ENCODE measurements around the gene PLD4.

The PLD4 gene

DNA sequence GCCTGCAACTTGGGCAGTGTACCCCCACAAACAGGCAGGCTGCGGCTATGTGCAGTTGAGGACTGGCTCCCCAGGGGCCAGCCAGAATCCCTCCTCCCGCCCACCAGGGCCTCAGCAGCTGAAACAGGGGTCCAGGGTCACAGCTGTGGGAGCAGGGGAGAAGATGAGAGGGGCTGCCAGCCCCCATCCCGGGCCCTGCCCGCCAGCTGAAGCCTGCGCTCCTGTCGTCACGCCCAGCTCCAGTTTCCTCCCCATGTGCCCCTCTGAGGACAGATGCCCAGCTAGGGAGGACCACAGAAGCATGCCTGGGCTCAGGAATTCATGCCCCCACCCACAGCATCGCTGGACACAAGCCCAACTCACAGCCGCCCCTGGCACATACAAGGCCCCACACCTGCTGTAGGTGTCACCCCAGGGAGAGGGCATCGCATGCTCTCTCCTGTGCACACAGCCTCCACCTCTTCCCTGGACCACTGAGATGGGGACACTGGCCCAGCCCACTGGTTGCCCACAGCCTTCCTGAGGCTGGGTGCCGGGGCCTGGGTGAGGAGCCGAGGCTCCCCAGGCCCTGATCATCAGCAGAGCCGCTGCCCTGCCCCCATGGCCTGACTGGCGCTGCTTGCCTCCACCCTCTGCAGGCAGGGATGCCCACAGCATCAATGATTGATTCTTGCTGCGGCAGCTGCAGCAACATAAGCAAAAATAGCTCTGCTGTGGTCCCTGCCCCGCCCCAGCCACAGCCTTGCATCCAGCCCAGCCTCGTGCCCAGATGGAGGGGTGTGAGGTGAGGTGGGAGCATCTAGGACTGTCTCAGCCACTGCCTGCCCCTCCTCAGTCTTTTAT lies 57.2 kb downstream of the PLD4 start:
- TF ChIP-seq TEAD4 (IDR thresholded peaks at IDR 0.05) = no peak
- TF ChIP-seq CREB1 (IDR thresholded peaks at IDR 0.05; ENCODE audit: low read depth) = no peak
- TF ChIP-seq MAX (IDR thresholded peaks at IDR 0.05) = no peak
- TF ChIP-seq FOXM1 (IDR thresholded peaks at IDR 0.05; ENCODE audit: borderline replicate concordance, low read depth) = no peak
- no peak for TF ChIP-seq NFIC (IDR thresholded peaks at IDR 0.05)
- no peak for TF ChIP-seq YY1 (IDR thresholded peaks at IDR 0.05; ENCODE audit: low read depth)
- no peak for TF ChIP-seq TAF1 (IDR thresholded peaks at IDR 0.05; ENCODE audit: low read depth)
- no peak for TF ChIP-seq RAD21 (IDR thresholded peaks at IDR 0.05; ENCODE audit: low read depth)
- no peak for TF ChIP-seq CEBPB (IDR thresholded peaks at IDR 0.05)
- TF ChIP-seq USF1 (IDR thresholded peaks at IDR 0.05) = no peak
- TF ChIP-seq EGR1 (IDR thresholded peaks at IDR 0.05) = no peak
- no peak for TF ChIP-seq REST (IDR thresholded peaks at IDR 0.05; ENCODE audit: low read depth)
- TF ChIP-seq EP300 (IDR thresholded peaks at IDR 0.05; ENCODE audit: borderline replicate concordance) = no peak
- no peak for TF ChIP-seq ZBTB7A (IDR thresholded peaks at IDR 0.05; ENCODE audit: low read depth)
- no peak for TF ChIP-seq TCF12 (IDR thresholded peaks at IDR 0.05; ENCODE audit: low read depth)

- TF ChIP-seq MAX (IDR thresholded peaks at IDR 0.05) (no peak), EP300 (IDR thresholded peaks at IDR 0.05; ENCODE audit: borderline replicate concordance) (no peak), TAF1 (IDR thresholded peaks at IDR 0.05; ENCODE audit: low read depth) (no peak), NFIC (IDR thresholded peaks at IDR 0.05) (no peak), EGR1 (IDR thresholded peaks at IDR 0.05) (no peak), RAD21 (IDR thresholded peaks at IDR 0.05; ENCODE audit: low read depth) (no peak), CEBPB (IDR thresholded peaks at IDR 0.05) (no peak), FOXM1 (IDR thresholded peaks at IDR 0.05; ENCODE audit: borderline replicate concordance, low read depth) (no peak), YY1 (IDR thresholded peaks at IDR 0.05; ENCODE audit: low read depth) (no peak), REST (IDR thresholded peaks at IDR 0.05; ENCODE audit: low read depth) (no peak), ZBTB7A (IDR thresholded peaks at IDR 0.05; ENCODE audit: low read depth) (no peak), CREB1 (IDR thresholded peaks at IDR 0.05; ENCODE audit: low read depth) (no peak), TEAD4 (IDR thresholded peaks at IDR 0.05) (no peak), USF1 (IDR thresholded peaks at IDR 0.05) (no peak), TCF12 (IDR thresholded peaks at IDR 0.05; ENCODE audit: low read depth) (no peak)
Observed at GRCh38 chr14:104982548-104983230, 58.0 kb downstream of the PLD4 start.

All from Ishikawa (cell line).